HG03025 (cell line): ENCODE measurements around the gene IGSF5.
"Not testable (repeated sequence)": the region's sequence is repeated elsewhere in the genome, so short reads cannot be mapped to it uniquely, and the experiment has no call there.

Experiments
- ATAC-seq: cut with Tn5 transposase; IDR thresholded peaks from one replicate; pipeline ENCODE4 v1.9.1; 2021; ENCODE audit warnings: mild to moderate bottlenecking, moderate library complexity; ENCODE audit not compliant: unreplicated experiment, low FRiP score

The IGSF5 gene

GRCh38 chr21:39744883-39745282 lies at the start of gene IGSF5:
IGSF5 (plus strand) TSS chr21:39745183; CDS start chr21:39745510, 327 bp downstream.
- not testable (repeated sequence) for ATAC-seq

- ATAC-seq = no peak
These were observed 48.8 kb upstream of the IGSF5 start for GRCh38 chr21:39696196-39696595.

GRCh38 chr21:39696618-39697017 lies 48.4 kb upstream of the IGSF5 start:
- no peak for ATAC-seq

- no peak for ATAC-seq
These were observed 44.7 kb upstream of the IGSF5 start for GRCh38 chr21:39700318-39700717.

GRCh38 chr21:39703578-39703977 lies 41.4 kb upstream of the IGSF5 start:
- no peak for ATAC-seq

- no peak for ATAC-seq
These were observed 39.1 kb upstream of the IGSF5 start for GRCh38 chr21:39705849-39706248.

- no peak for ATAC-seq
These were observed 37.7 kb upstream of the IGSF5 start for GRCh38 chr21:39707316-39707715.

- ATAC-seq = no peak
These were observed 34.1 kb upstream of the IGSF5 start for GRCh38 chr21:39710866-39711265.

GRCh38 chr21:39712273-39712672 lies 32.7 kb upstream of the IGSF5 start:
- ATAC-seq = no peak

GRCh38 chr21:39712976-39713375 lies 32.0 kb upstream of the IGSF5 start:
- ATAC-seq = no peak

- no peak for ATAC-seq
These were observed 31.1 kb upstream of the IGSF5 start for GRCh38 chr21:39713905-39714304.

- ATAC-seq = no peak
These were observed 30.7 kb upstream of the IGSF5 start for GRCh38 chr21:39714331-39714730.

- no peak for ATAC-seq
These were observed 29.1 kb upstream of the IGSF5 start for GRCh38 chr21:39715804-39716397.

- ATAC-seq = no peak
These were observed 24.7 kb upstream of the IGSF5 start for GRCh38 chr21:39720126-39720778.

GRCh38 chr21:39721885-39722284 lies 23.1 kb upstream of the IGSF5 start:
- no peak for ATAC-seq

GRCh38 chr21:39724944-39725343 lies 20.0 kb upstream of the IGSF5 start:
- ATAC-seq = no peak

GRCh38 chr21:39726133-39726532 lies 18.9 kb upstream of the IGSF5 start:
- ATAC-seq = no peak

- no peak for ATAC-seq
These were observed 17.4 kb upstream of the IGSF5 start for GRCh38 chr21:39727401-39728120.

- ATAC-seq = no peak
These were observed 16.6 kb upstream of the IGSF5 start for GRCh38 chr21:39728341-39728740.

- no peak for ATAC-seq
These were observed 14.4 kb upstream of the IGSF5 start for GRCh38 chr21:39730418-39731157.

GRCh38 chr21:39736716-39737115 lies 8.3 kb upstream of the IGSF5 start:
- no peak for ATAC-seq
